Articular chondrocyte of knee joint (primary cell): ENCODE measurements around the gene ABLIM3. TPM values are rescaled to one million over a fixed set of nuclear protein-coding genes. Genes with fewer than 3 reads are reported as not detected.

Experiments used
- total RNA-seq: library from RNA; depleted of rRNA; stranded (reverse); fragments of >200 nt; gene quantifications from 2 replicates; pipeline ENCODE4 v1.2.3, GENCODE V29; 2012

Gene ABLIM3
- 3.0 and 4.0 TPM in 2 replicates for total RNA-seq

GRCh38 chr5:149141224-149141956 lies at the start of gene ABLIM3:
Gene ABLIM3 (plus strand): TSS chr5:149141493. CDS start chr5:149142096, 603 bp downstream.

GRCh38 chr5:149271716-149272563 lies 130.6 kb downstream of the ABLIM3 start, which contains the start of gene AFAP1L1:
Gene AFAP1L1 (plus strand): TSS chr5:149271859. CDS start chr5:149271969, 110 bp downstream.

Other genes with a start within 250 kb of the ABLIM3 start
- gene SH3TC2, start 78.4 kb upstream of the ABLIM3 start, total RNA-seq = 0.65 and 1.5 TPM in 2 replicates
- 0.52 and 1.8 TPM in 2 replicates for gene AFAP1L1, start 130.4 kb downstream of the ABLIM3 start, total RNA-seq
- 29.8 and 40.8 TPM in 2 replicates for gene GRPEL2, start 204.0 kb downstream of the ABLIM3 start, total RNA-seq
- 5.7 and 6.6 TPM in 2 replicates for gene PCYOX1L, start 216.6 kb downstream of the ABLIM3 start, total RNA-seq
- gene IL17B, start 237.8 kb downstream of the ABLIM3 start, total RNA-seq = not detected in 2 replicates